ENCODE data around the gene TBRG4.

Gene TBRG4

DNA sequence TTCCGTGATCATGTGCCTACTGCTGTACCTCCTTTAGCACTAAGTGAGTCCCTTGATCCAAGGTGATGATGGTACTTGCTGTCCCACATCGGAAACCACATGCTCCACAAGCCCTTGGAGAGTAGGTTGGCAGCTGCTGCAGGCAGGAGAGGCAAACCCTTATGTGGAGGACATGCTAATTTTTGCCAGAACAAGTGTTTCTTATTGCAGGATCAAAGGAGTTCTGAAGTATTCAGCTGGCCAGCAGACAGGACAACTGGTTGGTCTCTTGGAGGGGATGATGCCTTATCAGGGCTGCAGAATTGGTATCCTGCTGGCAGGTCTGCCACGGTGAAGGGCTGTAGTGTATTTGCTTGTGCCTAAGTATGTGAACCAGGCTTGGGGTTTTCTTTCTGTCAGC, 59.5 kb downstream of the TBRG4 start:
- no peak for FAIRE-seq

DNA sequence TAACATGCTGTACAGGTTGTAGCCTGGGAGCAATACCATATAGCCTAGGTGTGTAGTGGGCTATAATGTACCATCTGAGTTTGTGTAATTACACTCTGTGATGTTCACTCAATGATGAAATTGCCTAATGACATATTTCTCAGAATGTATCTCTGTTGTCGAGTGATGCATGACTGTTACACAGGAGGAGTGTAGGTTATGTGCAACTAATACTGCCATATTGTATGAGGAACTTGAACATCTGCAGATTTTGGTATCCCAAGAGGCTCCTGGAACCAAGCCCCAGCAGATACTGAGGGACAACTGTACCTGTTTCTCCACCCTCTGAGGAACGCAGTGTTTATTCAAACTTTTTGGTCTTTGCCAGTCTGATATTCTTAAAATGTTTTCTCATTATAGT, 61.3 kb downstream of the TBRG4 start:
- FAIRE-seq: no peak

All from endometrium (tissue), 2 donors.